DMS 273 (cell line): Measurements from ENCODE around the gene ADIG.

Source experiments
- DNase-seq: peaks from one replicate; lab custom pipeline; 2025; ENCODE audit not compliant: unreplicated experiment; lab: John Stamatoyannopoulos, UW

The ADIG gene

DNA sequence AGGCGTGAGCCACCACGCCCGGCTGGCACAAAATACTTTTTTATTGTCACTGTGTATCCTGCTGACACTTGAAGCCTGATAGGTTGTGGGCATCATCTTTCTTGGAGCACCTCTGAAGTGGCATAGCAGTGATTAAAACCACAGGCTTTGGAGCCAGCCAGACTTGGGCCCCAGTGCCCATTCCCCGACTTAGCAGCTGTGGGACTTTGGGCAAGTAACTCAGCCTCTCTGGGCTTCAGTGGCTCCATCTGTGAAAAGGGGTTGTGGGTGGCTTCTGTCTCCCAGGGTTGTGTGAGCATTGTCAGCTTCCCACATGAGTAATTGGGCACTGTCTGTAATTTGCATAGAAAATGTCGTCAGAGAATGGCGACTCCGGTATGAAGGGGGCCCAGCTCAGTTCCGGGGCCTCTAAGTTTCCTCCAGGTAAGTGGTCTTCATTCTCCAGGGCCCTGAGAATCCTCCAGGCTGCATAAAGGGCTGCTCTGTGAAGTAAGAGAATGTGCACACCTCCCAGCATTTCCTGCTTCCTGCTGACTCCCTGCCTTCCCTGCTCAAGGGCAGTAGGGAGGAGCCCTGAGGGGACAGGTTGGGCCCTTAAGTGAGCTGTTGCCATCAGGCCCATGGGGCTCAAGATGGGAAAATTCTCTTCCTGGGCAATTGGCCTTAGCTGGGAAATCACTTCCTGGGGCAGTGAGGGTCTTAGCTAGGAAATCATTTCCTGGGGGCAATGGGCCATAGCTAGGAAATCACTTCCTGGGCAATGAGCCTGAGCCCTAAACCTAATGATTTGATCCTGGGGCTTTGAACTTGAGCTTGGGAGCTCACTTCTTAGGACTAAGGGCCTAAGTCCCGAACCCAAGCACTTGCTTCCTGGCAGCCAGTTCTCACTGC lies 47.8 kb downstream of the ADIG start:
- DNase-seq, result no peak

DNA sequence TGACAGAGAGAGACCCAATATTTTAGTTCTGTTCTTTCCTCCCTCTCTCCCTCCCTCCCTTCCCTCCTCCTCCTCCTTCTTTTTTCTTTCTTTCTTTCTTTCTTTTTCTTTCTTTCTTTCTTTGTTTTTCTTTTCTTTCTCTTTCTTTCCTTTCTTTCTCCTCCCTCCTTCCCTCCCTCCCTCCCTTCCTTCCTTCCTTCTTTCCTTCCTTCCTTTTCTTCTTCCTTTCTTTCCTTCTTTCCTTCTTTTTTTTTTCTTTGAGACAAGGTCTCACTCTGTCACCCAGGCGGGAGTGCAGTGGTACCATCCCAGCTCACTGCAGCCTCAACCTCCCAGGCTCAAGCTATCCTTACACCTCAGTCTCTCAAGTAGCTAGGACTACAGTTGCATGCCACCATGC lies 49.0 kb downstream of the ADIG start:
- DNase-seq, result no peak

DNA sequence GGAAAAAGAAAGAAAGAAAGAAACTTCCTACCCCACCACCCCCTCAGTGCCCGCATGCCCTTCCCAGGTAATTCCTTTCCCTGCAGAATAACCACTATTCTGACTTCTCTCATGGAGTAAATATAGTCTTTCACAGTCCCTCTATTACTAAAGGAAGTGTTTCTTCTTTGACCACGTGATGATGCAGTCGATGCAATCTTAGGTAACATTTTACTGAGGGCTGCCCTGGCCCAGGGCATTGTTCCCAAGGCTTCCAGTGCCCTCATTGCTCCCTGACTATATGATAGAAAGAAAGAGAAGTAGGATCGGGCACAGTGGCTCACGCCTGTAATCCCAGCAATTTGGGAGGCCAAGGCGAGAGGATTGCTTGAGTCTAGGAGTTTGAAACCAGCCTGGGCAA lies 49.7 kb downstream of the ADIG start:
- DNase-seq, result no peak

DNA sequence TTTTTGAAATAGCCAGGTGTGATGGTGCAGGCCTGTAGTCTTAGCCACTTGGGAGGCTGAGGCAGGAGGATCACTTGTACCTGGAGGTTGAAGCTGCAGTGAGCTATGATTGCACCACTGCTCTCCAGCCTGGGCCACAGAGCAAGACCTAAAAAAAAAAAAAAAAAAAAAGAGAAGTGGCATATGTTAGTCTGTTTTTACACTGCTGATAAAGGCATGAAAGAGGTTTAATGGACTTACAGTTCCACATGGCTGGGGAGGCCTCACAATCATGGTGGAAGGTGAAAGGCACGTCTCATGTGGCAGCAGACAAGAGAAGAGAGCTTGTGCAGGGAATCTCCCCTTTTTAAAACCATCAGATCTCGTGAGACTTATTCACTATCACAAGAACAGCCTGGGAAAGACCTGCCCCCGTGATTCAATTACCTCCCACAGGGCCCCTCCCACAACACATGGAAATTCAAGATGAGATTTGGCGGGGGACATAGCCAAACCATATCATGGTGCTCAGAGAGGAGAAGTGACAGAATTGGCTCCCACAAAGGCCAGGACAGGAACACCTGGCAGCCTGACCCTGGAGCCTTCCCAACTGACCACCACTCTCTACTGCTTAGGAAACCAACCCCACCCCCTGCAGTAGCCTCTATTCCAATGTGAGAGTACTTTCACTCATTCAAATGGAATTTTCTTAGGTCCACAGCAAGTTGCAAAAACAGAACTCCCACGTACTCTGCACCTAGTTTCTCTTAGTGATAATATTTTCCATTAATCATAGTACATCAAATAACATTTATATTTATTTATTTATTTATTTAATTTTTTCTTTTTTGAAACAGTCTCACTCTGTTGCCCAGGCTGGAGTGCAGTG lies 50.4 kb downstream of the ADIG start:
- peak; percentile 10 for DNase-seq

DNA sequence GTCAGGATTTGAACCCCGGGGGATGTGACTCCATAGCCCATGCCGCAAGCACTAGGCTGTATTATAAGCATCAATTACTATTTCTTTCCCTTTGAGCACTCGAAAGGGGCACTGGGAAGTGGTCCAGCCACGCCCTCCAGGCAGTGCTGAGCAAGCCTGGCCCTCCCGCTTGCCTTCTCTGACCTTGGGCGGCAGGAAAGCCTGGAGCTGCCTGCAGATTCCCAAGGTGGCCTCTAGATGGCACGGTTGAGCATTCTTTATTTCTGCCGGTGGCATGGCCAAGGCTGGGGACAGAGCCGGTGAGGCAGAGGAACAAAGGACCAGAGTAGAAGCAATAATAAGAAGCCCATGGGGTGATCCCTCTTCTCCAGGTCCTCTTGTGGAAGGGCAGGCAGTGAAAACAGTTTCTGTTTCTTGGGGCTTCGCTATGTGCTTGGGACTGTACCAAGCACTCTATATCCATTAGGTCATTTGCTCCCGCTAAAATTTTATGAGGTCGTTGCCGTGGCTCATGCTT lies 52.6 kb downstream of the ADIG start:
- peak; percentile 78 for DNase-seq

DNA sequence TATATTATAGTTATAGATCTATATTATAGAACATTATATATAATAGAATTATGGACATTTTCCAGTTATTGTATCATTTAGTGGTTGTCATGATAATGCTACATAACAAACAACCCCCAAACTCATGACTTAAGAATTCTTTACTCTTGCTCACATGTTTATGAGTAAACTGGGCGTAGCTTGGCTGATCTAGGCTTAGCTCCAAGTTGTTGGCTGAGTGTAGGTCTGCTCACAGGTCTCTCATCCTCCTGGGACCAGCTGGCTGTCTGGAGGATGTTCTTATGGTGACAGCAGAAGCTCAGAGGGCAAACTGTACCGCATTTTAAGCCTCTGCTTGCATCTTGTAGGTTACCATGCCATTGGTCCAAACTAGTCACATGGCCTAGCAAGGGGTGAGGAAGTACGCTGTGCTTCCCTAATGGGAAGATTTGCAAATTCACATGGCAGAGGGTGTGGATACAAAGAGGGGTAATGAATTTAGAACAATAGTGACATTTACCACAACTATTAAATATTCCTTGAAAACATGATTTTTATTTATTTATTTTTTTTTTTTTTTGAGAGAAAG lies 54.8 kb downstream of the ADIG start:
- no peak for DNase-seq
